SK-N-SH (cell line): ENCODE measurements around the gene CADPS2. TPM values are rescaled to one million over a fixed set of nuclear protein-coding genes. Genes with fewer than 3 reads are reported as not detected.

Experiments
- CTCF ChIA-PET: fragments of 300-600, 350-600 bp; formaldehyde crosslinking; extraction: SDS; loops from one replicate; lab custom pipeline; 2021; lab: Yijun Ruan, JAX
- POLR2A ChIA-PET: fragments of 350-600 bp; sonication (Branson Sonifier 250); formaldehyde crosslinking; extraction: SDS; loops from one replicate; lab custom pipeline; 2020; ENCODE audit warnings: antibody characterized with exemption, inconsistent platforms; lab: Yijun Ruan, JAX
- DNase-seq: peaks from one replicate; pipeline ENCODE4 v3.0.0; 2012
- H2AFZ ChIP-seq: fragments of 200-600 bp; sonication (generic); 2 replicates; pipeline ENCODE4 v1.8.1; 2016; ENCODE audit warnings: antibody characterized with exemption, mild to moderate bottlenecking, low read depth
- H3F3A ChIP-seq: fragments of 200-600 bp; sonication (generic); replicated peaks from 2 replicates; pipeline ENCODE3; 2016; ENCODE audit warnings: antibody characterized with exemption, mild to moderate bottlenecking; ENCODE audit not compliant: insufficient read depth
- H3K27ac ChIP-seq, 2 experiments: fragments of 200-500 bp in 1 of 2; fragments of 200-600 bp in 1 of 2; sonication (Bioruptor generic) in 1 of 2; sonication (generic), shearing (Covaris generic) in 1 of 2; 2 replicates each; pipeline versions ENCODE4 v1.5.1 to v1.6.1; 2014 to 2016; ENCODE audit warnings: low read depth in 2 of 2, inconsistent platforms in 1 of 2, low read length in 1 of 2, mild to moderate bottlenecking in 1 of 2, mixed read lengths in 1 of 2
- H3K27me3 ChIP-seq: fragments of 200-600 bp; sonication (generic), shearing (Covaris generic); 2 replicates; pipeline ENCODE4 v1.6.1; 2016; ENCODE audit warnings: mixed run types; ENCODE audit not compliant: insufficient read depth
- H3K36me3 ChIP-seq, 2 experiments: fragments of 200-500 bp in 1 of 2; fragments of 200-600 bp in 1 of 2; sonication (Bioruptor generic) in 1 of 2; sonication (generic) in 1 of 2; replicated peaks in 1 of 2; 2 replicates each; pipeline versions ENCODE3 to v1.5.1; 2014 to 2016; ENCODE audit warnings: low read length in 1 of 2, mild to moderate bottlenecking in 1 of 2; ENCODE audit not compliant: insufficient read depth in 2 of 2, control insufficient read depth in 1 of 2
- H3K4me1 ChIP-seq, 2 experiments: fragments of 200-500 bp in 1 of 2; fragments of 200-600 bp in 1 of 2; sonication (Bioruptor generic) in 1 of 2; sonication (generic), shearing (Covaris generic) in 1 of 2; 2 replicates each; pipeline versions ENCODE4 v1.5.1 to v1.6.1; 2014 to 2016; ENCODE audit warnings: low read depth in 1 of 2, low read length in 1 of 2, mixed run types in 1 of 2; ENCODE audit not compliant: insufficient read depth in 2 of 2, control insufficient read depth in 1 of 2
- H3K4me2 ChIP-seq: fragments of 200-600 bp; sonication (generic), shearing (Covaris generic); 2 replicates; pipeline ENCODE4 v1.6.1; 2017; ENCODE audit warnings: mixed run types
- H3K4me3 ChIP-seq, 2 experiments: fragments of 200-500 bp in 1 of 2; fragments of 200-600 bp in 1 of 2; sonication (Bioruptor generic) in 1 of 2; sonication (generic), shearing (Covaris generic) in 1 of 2; 2 replicates each; pipeline versions ENCODE4 v1.5.1 to v1.8.1; 2014 to 2016; ENCODE audit warnings: low read depth in 2 of 2, inconsistent platforms in 1 of 2, low read length in 1 of 2, mild to moderate bottlenecking in 1 of 2, mixed read lengths in 1 of 2, moderate library complexity in 1 of 2
- H3K79me2 ChIP-seq: fragments of 200-600 bp; sonication (generic); 2 replicates; pipeline ENCODE4 v1.8.1; 2017; ENCODE audit warnings: mild to moderate bottlenecking; ENCODE audit not compliant: insufficient read depth
- H3K9ac ChIP-seq: fragments of 200-600 bp; sonication (generic); 2 replicates; pipeline ENCODE4 v1.6.1; 2017; ENCODE audit warnings: mixed run types
- H3K9me2 ChIP-seq: fragments of 200-600 bp; sonication (generic); 2 replicates; pipeline ENCODE4 v1.6.1; 2017; ENCODE audit warnings: mixed run types
- H3K9me3 ChIP-seq: fragments of 200-600 bp; sonication (generic); 2 replicates; pipeline ENCODE4 v1.6.1; 2017; ENCODE audit warnings: mixed run types, mild to moderate bottlenecking, moderate library complexity
- H4K20me1 ChIP-seq: fragments of 200-600 bp; sonication (generic); 2 replicates; pipeline ENCODE4 v1.6.1; 2017; ENCODE audit warnings: mild to moderate bottlenecking, mixed run types; ENCODE audit not compliant: insufficient read depth
- CHD2 ChIP-seq: fragments of 150-350 bp; IDR thresholded peaks from 2 replicates; pipeline ENCODE4 v1.6.1; 2018; ENCODE audit warnings: low read length; ENCODE audit not compliant: partially characterized antibody
- ELF1 ChIP-seq: IDR thresholded peaks from 2 replicates; pipeline ENCODE4 v1.4.0; 2012
- EP300 ChIP-seq, 2 experiments: IDR thresholded peaks; 2 replicates each; pipeline versions ENCODE4 v1.4.0 to v1.6.1; 2012; ENCODE audit warnings: borderline replicate concordance in 1 of 2, low read depth in 1 of 2, low read length in 1 of 2
- FOXJ3 ChIP-seq: sonication (generic); formaldehyde crosslinking; IDR thresholded peaks from 2 replicates; pipeline ENCODE4 v1.5.1; 2020; ENCODE audit warnings: mild to moderate bottlenecking, missing genetic modification reagents
- GATA2 ChIP-seq: sonication (generic); formaldehyde crosslinking; IDR thresholded peaks from 2 replicates; pipeline ENCODE4 v1.5.0; 2020; ENCODE audit warnings: mild to moderate bottlenecking, missing genetic modification reagents
- MAX ChIP-seq: IDR thresholded peaks from 2 replicates; pipeline ENCODE4 v1.4.0; 2012; ENCODE audit warnings: low read depth
- MEF2A ChIP-seq: IDR thresholded peaks from 2 replicates; pipeline ENCODE4 v1.4.0; 2012; ENCODE audit warnings: low read depth, borderline replicate concordance
- MXI1 ChIP-seq: IDR thresholded peaks from 2 replicates; pipeline ENCODE4 v1.6.1; 2012; ENCODE audit warnings: mild to moderate bottlenecking, low read depth, low read length, improper control_type of control experiment
- NRF1 ChIP-seq: IDR thresholded peaks from 2 replicates; pipeline ENCODE4 v1.6.1; 2012; ENCODE audit warnings: low read depth, mild to moderate bottlenecking, low read length
- POLR2AphosphoS5 ChIP-seq: IDR thresholded peaks from 2 replicates; pipeline ENCODE4 v1.6.1; 2012; ENCODE audit warnings: low read depth, low read length
- RFX5 ChIP-seq: IDR thresholded peaks from 2 replicates; pipeline ENCODE4 v1.6.1; 2012; ENCODE audit warnings: mild to moderate bottlenecking, improper control_type of control experiment, low read length
- SIN3A ChIP-seq: IDR thresholded peaks from 2 replicates; pipeline ENCODE4 v1.6.1; 2012; ENCODE audit warnings: low read depth, mild to moderate bottlenecking, low read length, moderate library complexity, borderline replicate concordance
- SMC3 ChIP-seq: IDR thresholded peaks from 2 replicates; pipeline ENCODE4 v1.6.1; 2012; ENCODE audit warnings: low read depth, low read length, improper control_type of control experiment
- TAF1 ChIP-seq: IDR thresholded peaks from 2 replicates; pipeline ENCODE4 v1.6.1; 2012; ENCODE audit warnings: low read depth, mild to moderate bottlenecking, low read length, moderate library complexity, borderline replicate concordance
- TCF12 ChIP-seq: IDR thresholded peaks from 2 replicates; pipeline ENCODE4 v1.4.0; 2012
- YY1 ChIP-seq: IDR thresholded peaks from 2 replicates; pipeline ENCODE4 v1.4.0; 2012; ENCODE audit warnings: low read depth, mild to moderate bottlenecking
- ZBTB33 ChIP-seq: IDR thresholded peaks from 2 replicates; pipeline ENCODE4 v1.4.0; 2012; ENCODE audit warnings: low read depth, borderline replicate concordance
- WGBS: methylation state at CpG from one replicate; pipeline ENCODE4 v1.1.6; 2017; ENCODE audit warnings: low lambda C conversion rate; 5-methylcytosine and 5-hydroxymethylcytosine counted together
- polyA plus RNA-seq, 3 experiments: library from polyadenylated mRNA; depleted of rRNA; stranded (reverse); fragments of >200 nt; gene quantifications; 2 replicates each; pipeline ENCODE4 v1.2.3, GENCODE V29; 2012
- TF ChIP-seq, protein P1 (sequence below): IDR thresholded peaks from 2 replicates; pipeline ENCODE4; 2012

Gene CADPS2
- polyA plus RNA-seq, 1 of the 3 experiments (the other 2 are of a cell fraction): 0.05 TPM

DNA sequence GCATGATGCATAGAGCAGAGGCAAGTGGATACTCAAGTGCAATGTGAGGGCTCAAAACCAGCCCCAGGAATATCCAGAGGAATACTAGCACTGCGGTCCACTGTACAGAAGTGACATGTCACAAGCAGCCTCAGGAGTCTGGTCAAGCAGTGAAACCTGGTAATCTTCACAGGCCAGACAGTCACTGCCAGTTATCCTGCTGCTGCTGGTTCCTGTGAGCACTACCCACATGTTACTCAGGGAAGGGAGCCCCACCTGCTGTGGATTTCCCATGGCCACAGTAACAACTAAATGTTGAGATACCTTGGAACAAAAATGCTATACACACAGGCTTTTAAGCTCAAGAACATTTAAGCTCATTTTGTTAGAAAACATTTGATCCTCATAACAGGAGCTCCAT lies 290.4 kb downstream of the CADPS2 start:
- no peaks in the 10 kb centered on the region for H3K27me3 ChIP-seq
- CTCF ChIA-PET: no interaction called here

DNA sequence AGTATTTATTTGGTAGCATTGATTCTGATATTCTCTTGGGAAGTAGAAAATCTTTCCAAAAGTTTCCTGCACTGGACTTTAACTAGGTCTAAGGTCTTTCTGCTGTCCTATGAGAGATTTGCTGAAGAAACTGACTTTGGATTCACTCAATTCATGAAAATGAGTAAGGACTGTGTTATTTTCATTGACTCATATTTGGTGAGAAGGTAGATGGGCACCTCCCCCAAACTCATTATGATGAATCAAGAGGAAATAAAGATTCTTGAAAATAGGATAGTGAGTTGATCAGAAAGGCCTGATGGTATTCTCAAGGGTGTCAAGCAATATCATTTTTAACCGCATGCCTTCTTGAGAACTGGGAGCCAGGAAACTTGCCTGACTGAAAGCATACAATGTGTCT lies 297.6 kb downstream of the CADPS2 start:
- 21% methylated on average over 1 of the region's 1 CpG for WGBS
- Histone ChIP-seq H3K27me3 (no peaks in the 10 kb centered on the region), H3K4me2 (no peak overlapping the region), H3K4me1 (no peaks in the 10 kb centered on the region), H3K36me3 (no peaks in the 10 kb centered on the region), H3K9me3 (no peaks in the 10 kb centered on the region), H3K27ac (no peak overlapping the region), H3K79me2 (no peaks in the 10 kb centered on the region), H3K9me2 (no peaks in the 10 kb centered on the region), H3K9ac (no peak overlapping the region), H4K20me1 (no peaks in the 10 kb centered on the region), H2AFZ (no peak overlapping the region), H3K4me3 (no peak overlapping the region), H3F3A (no peaks in the 10 kb centered on the region)
- ChIA-PET POLR2A (no interaction called here), CTCF (no interaction called here)
- no peak for TF ChIP-seq MXI1
- TF ChIP-seq SIN3A: no peak
- no peak for TF ChIP-seq MAX
- TF ChIP-seq ELF1: no peak
- DNase-seq: no peak

More for the DNA sequence above, 290.4 kb downstream of the CADPS2 start:
- Histone ChIP-seq H3K27ac (no peak overlapping the region), H4K20me1 (no peaks in the 10 kb centered on the region), H3K36me3 (no peaks in the 10 kb centered on the region), H3K4me2 (no peak overlapping the region), H3K4me3 (no peak overlapping the region), H2AFZ (no peak overlapping the region), H3K4me1 (no peaks in the 10 kb centered on the region), H3K79me2 (no peaks in the 10 kb centered on the region), H3K9me2 (no peaks in the 10 kb centered on the region), H3K9ac (no peak overlapping the region), H3K9me3 (no peaks in the 10 kb centered on the region), H3F3A (no peaks in the 10 kb centered on the region)
- DNase-seq: no peak
- no peak for TF ChIP-seq YY1
- TF ChIP-seq SMC3: no peak
- no peak for TF ChIP-seq NRF1
- no peak for TF ChIP-seq ZBTB33
- no peak for TF ChIP-seq MEF2A
- no peak for TF ChIP-seq FOXJ3 (CRISPR knock-in tag)
- TF ChIP-seq CHD2: no peak
- TF ChIP-seq GATA2 (CRISPR knock-in tag): no peak
- TF ChIP-seq, protein P1, sequence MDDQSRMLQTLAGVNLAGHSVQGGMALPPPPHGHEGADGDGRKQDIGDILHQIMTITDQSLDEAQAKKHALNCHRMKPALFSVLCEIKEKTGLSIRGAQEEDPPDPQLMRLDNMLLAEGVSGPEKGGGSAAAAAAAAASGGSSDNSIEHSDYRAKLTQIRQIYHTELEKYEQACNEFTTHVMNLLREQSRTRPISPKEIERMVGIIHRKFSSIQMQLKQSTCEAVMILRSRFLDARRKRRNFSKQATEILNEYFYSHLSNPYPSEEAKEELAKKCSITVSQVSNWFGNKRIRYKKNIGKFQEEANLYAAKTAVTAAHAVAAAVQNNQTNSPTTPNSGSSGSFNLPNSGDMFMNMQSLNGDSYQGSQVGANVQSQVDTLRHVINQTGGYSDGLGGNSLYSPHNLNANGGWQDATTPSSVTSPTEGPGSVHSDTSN: no peak
- no peak for TF ChIP-seq RFX5
- TF ChIP-seq TCF12: no peak
- TF ChIP-seq EP300 (IDR thresholded peaks at IDR 0.05; ENCODE audit: borderline replicate concordance in 1 of 2, low read depth in 1 of 2, low read length in 1 of 2): no peak
- TF ChIP-seq POLR2AphosphoS5: no peak
- no peak for TF ChIP-seq TAF1
- POLR2A ChIA-PET: no interaction called here
- WGBS: 9% methylated on average over 1 of the region's 1 CpG
